Activated T-cell treated with anti-CD3 and anti-CD28 coated beads for 48 hours (primary cell): ENCODE measurements around the gene CAMSAP1.
A peak's percentile ranks its signal among the peaks of the same experiment; 100 is the strongest.

Source experiments
- DNase-seq: peaks from one replicate; pipeline ENCODE4 v3.0.0-alpha.2; 2020; ENCODE audit warnings: low read depth

CAMSAP1 gene

GRCh38 chr9:135774239-135774747, 133.1 kb downstream of the CAMSAP1 start:
- DNase-seq: no peak

GRCh38 chr9:135773530-135774238, 133.7 kb downstream of the CAMSAP1 start:
- no peak for DNase-seq

- DNase-seq: no peak
Measured at GRCh38 chr9:135772702-135773493, 134.4 kb downstream of the CAMSAP1 start.

- DNase-seq: peak; percentile 12
Measured at GRCh38 chr9:135772056-135772646, 135.2 kb downstream of the CAMSAP1 start.

GRCh38 chr9:135771401-135772051, 135.8 kb downstream of the CAMSAP1 start:
- DNase-seq: no peak

- DNase-seq: no peak
Measured at GRCh38 chr9:135770771-135771170, 136.6 kb downstream of the CAMSAP1 start.

- no peak for DNase-seq
Measured at GRCh38 chr9:135770203-135770535, 137.2 kb downstream of the CAMSAP1 start.

GRCh38 chr9:135769489-135770202, 137.7 kb downstream of the CAMSAP1 start:
- no peak for DNase-seq

GRCh38 chr9:135768516-135769218, 138.7 kb downstream of the CAMSAP1 start:
- DNase-seq: no peak

- no peak for DNase-seq
Measured at GRCh38 chr9:135766707-135767106, 140.6 kb downstream of the CAMSAP1 start.

GRCh38 chr9:135766251-135766650, 141.1 kb downstream of the CAMSAP1 start:
- DNase-seq: no peak

- no peak for DNase-seq
Measured at GRCh38 chr9:135765416-135765815, 141.9 kb downstream of the CAMSAP1 start.

- no peak for DNase-seq
Measured at GRCh38 chr9:135764731-135765130, 142.6 kb downstream of the CAMSAP1 start.

GRCh38 chr9:135763716-135764446, 143.5 kb downstream of the CAMSAP1 start:
- no peak for DNase-seq

GRCh38 chr9:135762921-135763320, 144.4 kb downstream of the CAMSAP1 start:
- no peak for DNase-seq

GRCh38 chr9:135761845-135762168, 145.5 kb downstream of the CAMSAP1 start:
- no peak for DNase-seq

GRCh38 chr9:135761150-135761844, 146.0 kb downstream of the CAMSAP1 start:
- no peak for DNase-seq

GRCh38 chr9:135760465-135760864, 146.9 kb downstream of the CAMSAP1 start:
- DNase-seq: no peak

- no peak for DNase-seq
Measured at GRCh38 chr9:135759676-135760300, 147.6 kb downstream of the CAMSAP1 start.

- no peak for DNase-seq
Measured at GRCh38 chr9:135758870-135759269, 148.5 kb downstream of the CAMSAP1 start.
